ENCODE data around the gene TMEM114.

GRCh38 chr16:8619671-8620370 is 29.5 kb upstream of the TMEM114 start:
- TF ChIP-seq, protein P1, sequence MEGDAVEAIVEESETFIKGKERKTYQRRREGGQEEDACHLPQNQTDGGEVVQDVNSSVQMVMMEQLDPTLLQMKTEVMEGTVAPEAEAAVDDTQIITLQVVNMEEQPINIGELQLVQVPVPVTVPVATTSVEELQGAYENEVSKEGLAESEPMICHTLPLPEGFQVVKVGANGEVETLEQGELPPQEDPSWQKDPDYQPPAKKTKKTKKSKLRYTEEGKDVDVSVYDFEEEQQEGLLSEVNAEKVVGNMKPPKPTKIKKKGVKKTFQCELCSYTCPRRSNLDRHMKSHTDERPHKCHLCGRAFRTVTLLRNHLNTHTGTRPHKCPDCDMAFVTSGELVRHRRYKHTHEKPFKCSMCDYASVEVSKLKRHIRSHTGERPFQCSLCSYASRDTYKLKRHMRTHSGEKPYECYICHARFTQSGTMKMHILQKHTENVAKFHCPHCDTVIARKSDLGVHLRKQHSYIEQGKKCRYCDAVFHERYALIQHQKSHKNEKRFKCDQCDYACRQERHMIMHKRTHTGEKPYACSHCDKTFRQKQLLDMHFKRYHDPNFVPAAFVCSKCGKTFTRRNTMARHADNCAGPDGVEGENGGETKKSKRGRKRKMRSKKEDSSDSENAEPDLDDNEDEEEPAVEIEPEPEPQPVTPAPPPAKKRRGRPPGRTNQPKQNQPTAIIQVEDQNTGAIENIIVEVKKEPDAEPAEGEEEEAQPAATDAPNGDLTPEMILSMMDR (conservative IDR thresholded peaks at IDR 0.05), result no peak
- no peak for TF ChIP-seq EZH2 (IDR thresholded peaks at IDR 0.05; ENCODE audit: low read depth)
